Naive B cell (primary cell): ENCODE data around the gene TUFT1. TPM values are rescaled to one million over a fixed set of nuclear protein-coding genes. Genes with fewer than 3 reads are reported as not detected.
A peak's percentile ranks its signal among the peaks of the same experiment; 100 is the strongest.
"Not testable (repeated sequence)": the region's sequence is repeated elsewhere in the genome, so short reads cannot be mapped to it uniquely, and the experiment has no call there.

Experiments used
- ATAC-seq, 2 donors: fragments of 150-1000 bp; cut with Tn5 transposase; 2 replicates each; pipeline ENCODE4 v1.10.0; 2021; ENCODE audit warnings: low read depth in 2 of 2, mild to moderate bottlenecking in 2 of 2, moderate library complexity in 2 of 2
- DNase-seq: peaks from one replicate; pipeline ENCODE4 v3.0.0; 2022
- H3K27ac Mint-ChIP-seq, 6 donors: one replicate each; pipeline ENCODE4 v1.8.0; 2020 to 2022; ENCODE audit warnings: mild to moderate bottlenecking in 6 of 6, mixed read lengths in 6 of 6, moderate library complexity in 5 of 6, inconsistent platforms in 2 of 6
- H3K27me3 Mint-ChIP-seq, 3 donors: one replicate each; pipeline ENCODE4 v1.8.0; 2021 to 2022; ENCODE audit warnings: mixed read lengths in 3 of 3, mild to moderate bottlenecking in 1 of 3
- H3K36me3 Mint-ChIP-seq, 2 donors: one replicate each; pipeline ENCODE4 v1.8.0; 2020 to 2022; ENCODE audit warnings: mixed read lengths in 2 of 2, inconsistent platforms in 1 of 2, mild to moderate bottlenecking in 1 of 2
- H3K4me1 Mint-ChIP-seq, 3 donors: one replicate each; pipeline ENCODE4 v1.8.0; 2020 to 2022; ENCODE audit warnings: mixed read lengths in 3 of 3, inconsistent platforms in 1 of 3, mild to moderate bottlenecking in 1 of 3, moderate library complexity in 1 of 3
- H3K4me3 Mint-ChIP-seq, 8 donors: one replicate each; pipeline ENCODE4 v1.8.0; 2020 to 2022; ENCODE audit warnings: mild to moderate bottlenecking in 8 of 8, mixed read lengths in 8 of 8, moderate library complexity in 8 of 8, inconsistent platforms in 2 of 8
- H3K9me3 Mint-ChIP-seq, 7 donors: one replicate each; pipeline ENCODE4 v1.8.0; 2020 to 2022; ENCODE audit warnings: mixed read lengths in 7 of 7, mild to moderate bottlenecking in 5 of 7, inconsistent platforms in 2 of 7, moderate library complexity in 1 of 7
- polyA plus RNA-seq, 6 donors: library from polyadenylated mRNA; unstranded; fragments of 300-500 nt; fragmentation: Illumina TruSeq; gene quantifications; one replicate each; pipeline ENCODE4 v1.2.3, GENCODE V29; 2021; ENCODE audit warnings: low read depth in 6 of 6

TUFT1 gene
- polyA plus RNA-seq, 6 donors from 2014 or later: 0.43 to 1.6 (median 1.1) TPM; not detected in 1

DNA sequence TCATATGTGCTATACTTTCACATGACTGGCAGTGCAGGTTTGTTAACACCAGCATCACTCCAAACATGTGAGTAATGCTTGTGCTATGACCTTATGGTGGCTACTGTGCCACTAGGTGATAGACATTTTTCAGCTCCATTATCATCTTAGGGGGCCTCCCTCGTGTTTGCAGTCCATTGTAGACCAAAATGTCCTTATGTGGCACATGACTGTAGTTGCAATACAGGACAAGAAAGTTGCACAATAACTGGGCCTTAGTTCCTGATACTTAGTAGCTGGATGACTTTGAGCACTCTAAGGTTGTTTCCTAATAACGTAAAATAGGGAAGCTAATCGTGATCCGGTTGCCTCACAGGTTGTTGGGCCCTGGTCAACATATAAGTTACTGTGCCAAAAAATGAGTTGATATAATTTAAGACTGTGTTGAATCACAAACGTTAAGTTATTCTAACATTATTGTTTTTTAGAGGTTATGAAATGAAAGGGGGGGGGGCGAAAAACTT is 71.2 kb downstream of the TUFT1 start:
- H3K4me1 Mint-ChIP-seq: peaks cover 22 to 27% (median 24%) of the 10 kb centered on the region in 3 donors
- H3K27me3 Mint-ChIP-seq: peaks cover 19 to 24% (median 21%) of the 10 kb centered on the region in 3 donors
- ATAC-seq: no peak
- peak overlapping the region in 5 of 6 donors; percentile 71 to 94 (median 79) for H3K27ac Mint-ChIP-seq
- H3K4me3 Mint-ChIP-seq: peak overlapping the region; percentile 91 to 99 (median 96)
- DNase-seq: peak; percentile 3
- peaks cover 0 to 10% of the 10 kb centered on the region in 2 donors for H3K36me3 Mint-ChIP-seq
- H3K9me3 Mint-ChIP-seq: no peaks in the 10 kb centered on the region

GRCh38 chr1:151611832-151612500 is 71.9 kb downstream of the TUFT1 start, which contains the start of gene SNX27:
TSS of gene SNX27 (plus strand) at chr1:151612050. CDS start at chr1:151612202, 152 bp downstream.
- DNase-seq (peak; percentile 84), ATAC-seq (peak; percentile 94 to 96)
- peaks cover 14 to 18% (median 17%) of the 10 kb centered on the region in 3 donors for H3K27me3 Mint-ChIP-seq
- peak within 1 kb of the TSS; percentile 96 to 99 (median 97) for H3K4me3 Mint-ChIP-seq
- peaks cover 22 to 27% (median 24%) of the 10 kb centered on the region in 3 donors for H3K4me1 Mint-ChIP-seq
- no peaks in the 10 kb centered on the region for H3K9me3 Mint-ChIP-seq
- peaks cover 0 to 10% of the 10 kb centered on the region in 2 donors for H3K36me3 Mint-ChIP-seq
- peak within 1 kb of the TSS; percentile 89 to 96 (median 94) for H3K27ac Mint-ChIP-seq

DNA sequence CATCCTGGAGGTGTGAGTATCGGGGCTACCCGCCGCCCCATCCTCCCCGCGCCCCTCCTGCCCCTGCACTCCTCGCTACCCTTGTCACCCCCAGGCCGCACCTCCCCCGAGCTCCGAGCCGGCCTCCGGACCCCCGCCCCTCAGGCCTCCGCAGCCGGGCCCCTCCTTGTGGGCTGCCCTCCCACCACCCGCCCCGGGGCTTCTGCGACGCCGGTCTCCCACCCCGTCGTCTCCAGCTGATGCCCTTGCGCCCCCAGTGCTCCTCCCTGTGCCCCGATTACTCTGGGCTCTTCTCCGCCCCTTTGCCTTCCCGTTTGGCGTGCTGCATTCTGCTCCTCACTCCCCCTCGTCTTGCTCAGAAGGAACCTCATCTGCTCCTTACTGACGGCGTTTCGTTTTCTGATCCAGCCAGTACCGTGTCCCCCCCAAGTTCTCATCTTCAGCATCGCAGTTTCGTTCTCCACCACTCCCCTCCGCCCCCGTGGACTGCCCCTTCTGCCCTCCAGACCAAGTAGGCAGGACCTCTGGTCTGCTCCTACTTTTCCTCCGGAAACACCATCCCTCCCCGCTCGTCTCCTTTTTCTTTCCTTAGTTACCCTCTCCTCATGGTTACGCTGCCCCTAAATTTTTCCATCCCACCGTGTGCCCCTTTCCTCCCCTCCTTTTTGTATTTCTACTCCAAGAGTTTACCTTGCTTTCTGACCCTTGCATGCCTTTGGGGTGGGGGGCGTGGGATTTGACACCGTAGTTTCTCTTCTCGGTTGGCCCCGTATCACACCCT is 72.6 kb downstream of the TUFT1 start:
- peak overlapping the region; percentile 89 to 96 (median 93) for H3K27ac Mint-ChIP-seq
- peak overlapping the region; percentile 96 to 99 (median 97) for H3K4me3 Mint-ChIP-seq
- H3K36me3 Mint-ChIP-seq: peaks cover 0 to 10% of the 10 kb centered on the region in 2 donors
- peaks cover 9 to 11% (median 10%) of the 10 kb centered on the region in 3 donors for H3K27me3 Mint-ChIP-seq
- ATAC-seq (peak in 1 of 2 donors; percentile 9), DNase-seq (peak; percentile 8)
- no peaks in the 10 kb centered on the region for H3K9me3 Mint-ChIP-seq
- peaks cover 22 to 28% (median 27%) of the 10 kb centered on the region in 3 donors for H3K4me1 Mint-ChIP-seq

- no peaks in the 10 kb centered on the region for H3K9me3 Mint-ChIP-seq
- no peak for DNase-seq
- H3K4me3 Mint-ChIP-seq: peak overlapping the region; percentile 96 to 99 (median 97)
- peak overlapping the region; percentile 82 to 97 (median 94) for H3K27ac Mint-ChIP-seq
- peaks cover 22 to 33% (median 27%) of the 10 kb centered on the region in 3 donors for H3K4me1 Mint-ChIP-seq
- H3K36me3 Mint-ChIP-seq: peaks cover 0 to 10% of the 10 kb centered on the region in 2 donors
- peaks cover 3 to 5% (median 4%) of the 10 kb centered on the region in 3 donors for H3K27me3 Mint-ChIP-seq
- ATAC-seq: no peak
Observed at GRCh38 chr1:151613282-151613780, 73.2 kb downstream of the TUFT1 start.

- H3K4me3 Mint-ChIP-seq: peak overlapping the region in 1 of 8 donors; percentile 76
- no peak overlapping the region for H3K27ac Mint-ChIP-seq
- no peaks in the 10 kb centered on the region for H3K27me3 Mint-ChIP-seq
- H3K4me1 Mint-ChIP-seq: peaks cover 27 to 45% (median 35%) of the 10 kb centered on the region in 3 donors
- ATAC-seq (no peak), DNase-seq (no peak)
- peaks cover 0 to 10% of the 10 kb centered on the region in 2 donors for H3K36me3 Mint-ChIP-seq
- no peaks in the 10 kb centered on the region for H3K9me3 Mint-ChIP-seq
Observed at GRCh38 chr1:151615711-151616504, 75.8 kb downstream of the TUFT1 start.

DNA sequence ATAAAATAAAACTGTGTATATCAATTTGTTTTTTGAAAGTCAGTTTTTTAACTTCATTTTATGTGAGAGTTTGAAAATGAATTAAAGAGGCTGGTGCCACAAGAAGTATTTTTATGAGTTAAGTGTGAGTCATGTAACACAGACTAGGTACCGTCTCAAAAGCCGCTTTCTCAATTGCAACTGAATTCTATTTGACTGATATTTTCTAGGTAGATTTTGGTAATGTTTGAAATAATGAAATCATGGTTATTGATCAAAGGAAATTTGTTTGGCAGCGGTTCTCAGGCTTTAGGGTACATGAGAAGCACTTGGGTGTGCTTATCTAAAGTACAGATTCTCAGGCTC is 76.4 kb downstream of the TUFT1 start:
- ATAC-seq (no peak), DNase-seq (no peak)
- peak overlapping the region in 1 of 8 donors; percentile 59 for H3K4me3 Mint-ChIP-seq
- no peaks in the 10 kb centered on the region for H3K9me3 Mint-ChIP-seq
- no peaks in the 10 kb centered on the region for H3K27me3 Mint-ChIP-seq
- no peak overlapping the region for H3K27ac Mint-ChIP-seq
- H3K4me1 Mint-ChIP-seq: peaks cover 27 to 44% (median 40%) of the 10 kb centered on the region in 3 donors
- peaks cover 0 to 10% of the 10 kb centered on the region in 2 donors for H3K36me3 Mint-ChIP-seq

DNA sequence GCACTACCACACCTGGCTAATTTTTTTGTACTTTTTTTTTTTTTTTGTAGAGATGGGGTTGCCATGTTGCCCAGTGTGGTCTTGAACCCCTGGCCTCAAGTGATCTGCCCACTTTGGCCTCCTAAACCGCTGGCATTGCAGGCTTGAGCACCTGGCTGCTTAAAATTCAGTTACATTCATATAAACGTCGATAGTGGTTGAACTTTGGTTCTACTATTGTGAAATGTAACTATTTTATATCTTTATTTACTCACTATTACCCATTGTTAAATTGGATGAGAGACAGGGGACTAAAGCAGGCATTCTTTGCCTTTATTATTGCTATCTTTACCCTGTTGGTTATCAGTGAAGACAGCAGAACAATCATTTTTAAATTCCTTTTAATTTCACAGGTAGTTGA is 77.9 kb downstream of the TUFT1 start:
- Mint-ChIP-seq H3K27me3 (no peaks in the 10 kb centered on the region), H3K36me3 (peaks cover 0 to 3% of the 10 kb centered on the region in 2 donors), H3K27ac (no peak overlapping the region), H3K4me3 (no peak overlapping the region), H3K4me1 (peaks cover 21 to 36% (median 34%) of the 10 kb centered on the region in 3 donors), H3K9me3 (no peaks in the 10 kb centered on the region)
- no peak for ATAC-seq
- no peak for DNase-seq

DNA sequence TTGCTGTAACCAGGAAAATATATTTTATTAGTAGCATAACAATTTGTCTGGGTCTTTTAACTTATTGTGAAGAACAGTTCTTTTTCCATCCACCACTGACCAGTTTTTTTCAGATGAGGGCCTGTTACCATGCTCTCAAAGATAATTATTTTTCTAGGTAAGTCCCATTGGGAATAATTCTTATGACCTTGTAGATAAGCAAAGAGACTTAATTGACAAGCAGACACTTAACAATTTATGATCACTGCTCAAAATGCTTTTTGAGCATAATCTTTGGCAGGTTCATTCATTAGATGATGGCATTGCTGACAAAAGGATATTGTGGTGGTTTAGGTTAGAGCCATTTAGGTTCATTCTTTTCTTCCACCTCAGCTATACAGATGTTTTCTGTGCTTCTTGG is 78.4 kb downstream of the TUFT1 start:
- Mint-ChIP-seq H3K4me3 (no peak overlapping the region), H3K27me3 (no peaks in the 10 kb centered on the region), H3K4me1 (peaks cover 17 to 32% (median 29%) of the 10 kb centered on the region in 3 donors), H3K36me3 (no peaks in the 10 kb centered on the region), H3K27ac (peak overlapping the region in 1 of 6 donors; percentile 22), H3K9me3 (no peaks in the 10 kb centered on the region)
- no peak for DNase-seq
- no peak for ATAC-seq

DNA sequence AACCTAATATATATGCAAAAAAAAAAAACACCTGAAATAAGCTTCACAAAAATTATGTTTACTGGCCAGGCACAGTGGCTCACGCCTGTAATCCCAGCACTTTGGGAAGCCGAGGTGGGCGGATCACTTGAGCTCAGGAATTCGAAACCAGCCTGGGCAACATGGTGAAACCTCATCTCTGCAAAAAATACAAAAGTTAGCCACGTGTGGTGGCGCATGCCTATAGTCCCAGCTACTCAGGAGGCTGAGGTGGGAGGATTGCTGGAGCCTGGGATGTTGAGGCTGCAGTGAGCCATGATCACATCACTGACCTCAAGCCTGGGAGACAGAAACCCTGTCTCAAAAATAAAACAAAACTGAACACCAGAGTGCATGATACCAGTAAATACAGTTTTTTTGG is 78.9 kb downstream of the TUFT1 start:
- not testable (repeated sequence) for H3K9me3 Mint-ChIP-seq, DNase-seq, H3K27me3 Mint-ChIP-seq, H3K27ac Mint-ChIP-seq, ATAC-seq, H3K4me3 Mint-ChIP-seq, H3K36me3 Mint-ChIP-seq
- H3K4me1 Mint-ChIP-seq: peaks cover 11 to 26% (median 24%) of the 10 kb centered on the region in 3 donors

GRCh38 chr1:151619489-151620093 is 79.5 kb downstream of the TUFT1 start:
- H3K27ac Mint-ChIP-seq: peak overlapping the region in 2 of 6 donors; percentile 77 to 88

GRCh38 chr1:151620286-151620685 is 80.2 kb downstream of the TUFT1 start:
- ATAC-seq (no peak), DNase-seq (no peak)
- H3K4me3 Mint-ChIP-seq: no peak overlapping the region
- no peaks in the 10 kb centered on the region for H3K36me3 Mint-ChIP-seq
- peak overlapping the region in 1 of 6 donors; percentile 63 for H3K27ac Mint-ChIP-seq
- peaks cover 8 to 24% (median 16%) of the 10 kb centered on the region in 3 donors for H3K4me1 Mint-ChIP-seq
- H3K9me3 Mint-ChIP-seq: no peaks in the 10 kb centered on the region
- no peaks in the 10 kb centered on the region for H3K27me3 Mint-ChIP-seq

More at GRCh38 chr1:151619489-151620093, 79.5 kb downstream of the TUFT1 start:
- ATAC-seq: no peak
- H3K9me3 Mint-ChIP-seq: no peaks in the 10 kb centered on the region
- H3K27me3 Mint-ChIP-seq: no peaks in the 10 kb centered on the region
- H3K4me1 Mint-ChIP-seq: peaks cover 10 to 26% (median 19%) of the 10 kb centered on the region in 3 donors
- no peaks in the 10 kb centered on the region for H3K36me3 Mint-ChIP-seq
- no peak for DNase-seq
- H3K4me3 Mint-ChIP-seq: no peak overlapping the region

GRCh38 chr1:151621351-151621750 is 81.2 kb downstream of the TUFT1 start:
- ATAC-seq (no peak), DNase-seq (no peak)
- Mint-ChIP-seq H3K4me3 (no peak overlapping the region), H3K9me3 (no peaks in the 10 kb centered on the region), H3K27ac (peak overlapping the region in 1 of 6 donors; percentile 52), H3K27me3 (no peaks in the 10 kb centered on the region), H3K36me3 (no peaks in the 10 kb centered on the region), H3K4me1 (peaks cover 5 to 22% (median 13%) of the 10 kb centered on the region in 3 donors)
